ENCODE results near the gene PREB. TPM values are rescaled to one million over a fixed set of nuclear protein-coding genes. Genes with fewer than 3 reads are reported as not detected.
A peak's percentile ranks its signal among the peaks of the same experiment; 100 is the strongest.

Gene PREB
- total and polyA plus RNA-seq, 2 experiments from 2014 or later: 109 to 130 TPM

- DNase-seq (ENCODE audit: low read depth in 1 of 2, low spot score in 1 of 2): no peak
- no peak overlapping the region for H3K27ac ChIP-seq
- no peak for TF ChIP-seq CTCF (IDR thresholded peaks at IDR 0.05; ENCODE audit: low read depth, low read length)
Measured at GRCh38 chr2:27150639-27151230, 16.3 kb upstream of the PREB start.

GRCh38 chr2:27149570-27150405 is 15.4 kb upstream of the PREB start:
- Histone ChIP-seq H3K36me3 (no peaks in the 10 kb centered on the region), H3K4me1 (ENCODE audit: low read depth) (peaks cover 4% of the 10 kb centered on the region), H3K27me3 (no peaks in the 10 kb centered on the region), H3K27ac (no peak overlapping the region), H3K4me3 (no peak overlapping the region), H3K9me3 (ENCODE audit: low read depth) (no peaks in the 10 kb centered on the region)
- no peak for DNase-seq (ENCODE audit: low read depth in 1 of 2, low spot score in 1 of 2)
- no peak for TF ChIP-seq CTCF (IDR thresholded peaks at IDR 0.05; ENCODE audit: low read depth, low read length)

More at GRCh38 chr2:27150639-27151230, 16.3 kb upstream of the PREB start:
- Histone ChIP-seq H3K27me3 (no peaks in the 10 kb centered on the region), H3K9me3 (ENCODE audit: low read depth) (no peaks in the 10 kb centered on the region), H3K4me1 (ENCODE audit: low read depth) (peaks cover 9% of the 10 kb centered on the region), H3K4me3 (no peak overlapping the region), H3K36me3 (no peaks in the 10 kb centered on the region)

- Histone ChIP-seq H3K27me3 (no peaks in the 10 kb centered on the region), H3K4me3 (no peak within 1 kb of the TSS), H3K27ac (no peak within 1 kb of the TSS), H3K36me3 (no peaks in the 10 kb centered on the region), H3K4me1 (ENCODE audit: low read depth) (no peaks in the 10 kb centered on the region), H3K9me3 (ENCODE audit: low read depth) (no peaks in the 10 kb centered on the region)
- no peak for TF ChIP-seq CTCF (IDR thresholded peaks at IDR 0.05; ENCODE audit: low read depth, low read length)
- peak in 1 of 2 donors; percentile 78 for DNase-seq (ENCODE audit: low read depth in 1 of 2, low spot score in 1 of 2)
Measured at GRCh38 chr2:27148801-27149439, 14.5 kb upstream of the PREB start, which contains the start of gene TCF23. Gene TCF23 (plus strand): TSS chr2:27149004. CDS start chr2:27149134, 130 bp downstream.

- peaks cover 6% of the 10 kb centered on the region for H3K27me3 ChIP-seq
- H3K36me3 ChIP-seq: no peaks in the 10 kb centered on the region
- DNase-seq (ENCODE audit: low read depth in 1 of 2, low spot score in 1 of 2): no peak
- H3K9me3 ChIP-seq (ENCODE audit: low read depth): no peaks in the 10 kb centered on the region
- H3K27ac ChIP-seq: no peak overlapping the region
- TF ChIP-seq CTCF (IDR thresholded peaks at IDR 0.05; ENCODE audit: low read depth, low read length): no peak
- no peak overlapping the region for H3K4me3 ChIP-seq
- H3K4me1 ChIP-seq (ENCODE audit: low read depth): no peaks in the 10 kb centered on the region
Measured at GRCh38 chr2:27147935-27148334, 13.5 kb upstream of the PREB start.

GRCh38 chr2:27145682-27146081 is 11.2 kb upstream of the PREB start:
- H3K36me3 ChIP-seq: no peaks in the 10 kb centered on the region

More at GRCh38 chr2:27145682-27146081, 11.2 kb upstream of the PREB start:
- Histone ChIP-seq H3K9me3 (ENCODE audit: low read depth) (no peaks in the 10 kb centered on the region), H3K27me3 (peaks cover 9% of the 10 kb centered on the region), H3K4me1 (ENCODE audit: low read depth) (no peaks in the 10 kb centered on the region), H3K27ac (no peak overlapping the region), H3K4me3 (no peak overlapping the region)
- DNase-seq (ENCODE audit: low read depth in 1 of 2, low spot score in 1 of 2): no peak
- no peak for TF ChIP-seq CTCF (IDR thresholded peaks at IDR 0.05; ENCODE audit: low read depth, low read length)
